Keratinocyte (primary cell): ENCODE data around the gene TCP11L2. TPM values are rescaled to one million over a fixed set of nuclear protein-coding genes. Genes with fewer than 3 reads are reported as not detected.

Source experiments
- DNase-seq: peaks from one replicate; pipeline ENCODE4 v3.0.0-alpha.2; 2011; ENCODE audit warnings: low read depth, missing footprints, low spot score
- FAIRE-seq: peaks from 2 replicates; lab custom pipeline; 2011; peaks lifted over from hg19 to GRCh38; lab: Jason Lieb, UNC
- H2AFZ ChIP-seq: 2 replicates; pipeline ENCODE4 v1.6.0; 2012; ENCODE audit warnings: low read length, control low read depth, inconsistent platforms; ENCODE audit not compliant: control insufficient read depth
- H3K27ac ChIP-seq: 2 replicates; pipeline ENCODE4 v1.5.1; 2011; ENCODE audit warnings: low read length; ENCODE audit not compliant: control insufficient read depth, insufficient read depth
- H3K27me3 ChIP-seq: 3 replicates; pipeline ENCODE4 v1.6.0; 2011; ENCODE audit warnings: low read length; ENCODE audit not compliant: control insufficient read depth, insufficient read depth; ENCODE audit errors: extremely low read depth
- H3K36me3 ChIP-seq, 2 experiments: 2 replicates in 1 of 2; 3 replicates in 1 of 2; pipeline ENCODE4 v1.5.1; 2011; ENCODE audit warnings: low read length in 2 of 2, mild to moderate bottlenecking in 1 of 2; ENCODE audit not compliant: control insufficient read depth in 2 of 2, insufficient read depth in 2 of 2; ENCODE audit errors: extremely low read depth in 1 of 2
- H3K4me1 ChIP-seq: 3 replicates; pipeline ENCODE4 v1.5.1; 2011; ENCODE audit warnings: low read length; ENCODE audit not compliant: control insufficient read depth, insufficient read depth; ENCODE audit errors: extremely low read depth
- H3K4me2 ChIP-seq: 3 replicates; pipeline ENCODE4 v1.6.0; 2011; ENCODE audit warnings: low read depth, low read length; ENCODE audit not compliant: control insufficient read depth, insufficient read depth; ENCODE audit errors: extremely low read depth
- H3K4me3 ChIP-seq, 3 experiments: fragments of 200-600 bp in 1 of 3; sonication (generic) in 1 of 3; 2 replicates in 2 of 3; 3 replicates in 1 of 3; pipeline ENCODE4 v1.5.1; 2011 to 2016; ENCODE audit warnings: low read length in 3 of 3, mild to moderate bottlenecking in 3 of 3, control low read depth in 2 of 3, inconsistent platforms in 1 of 3, low read depth in 1 of 3, mixed read lengths in 1 of 3, mixed run types in 1 of 3, moderate library complexity in 1 of 3; ENCODE audit not compliant: control insufficient read depth in 2 of 3, insufficient read depth in 2 of 3; ENCODE audit errors: extremely low read depth in 1 of 3
- H3K79me2 ChIP-seq: 2 replicates; pipeline ENCODE4 v1.6.0; 2012; ENCODE audit warnings: low read length; ENCODE audit not compliant: control insufficient read depth, insufficient read depth
- H3K9ac ChIP-seq: 3 replicates; pipeline ENCODE4 v1.6.0; 2011; ENCODE audit warnings: low read length; ENCODE audit not compliant: control insufficient read depth, insufficient read depth; ENCODE audit errors: extremely low read depth
- H3K9me1 ChIP-seq: 3 replicates; pipeline ENCODE4 v1.6.0; 2011; ENCODE audit warnings: low read length; ENCODE audit not compliant: control insufficient read depth, insufficient read depth; ENCODE audit errors: extremely low read depth
- H3K9me3 ChIP-seq: 2 replicates; pipeline ENCODE4 v1.5.1; 2012; ENCODE audit warnings: low read depth, low read length; ENCODE audit not compliant: control insufficient read depth
- H4K20me1 ChIP-seq: 3 replicates; pipeline ENCODE4 v1.6.0; 2011; ENCODE audit warnings: low read length; ENCODE audit not compliant: control insufficient read depth, insufficient read depth; ENCODE audit errors: extremely low read depth
- EZH2 ChIP-seq: IDR thresholded peaks from one replicate; pipeline ENCODE4 v1.6.1; 2012; ENCODE audit warnings: inconsistent platforms, mild to moderate bottlenecking, low read length, moderate library complexity
- dilution Hi-C: fragments of 300-500 bp; cut with MboI; formaldehyde crosslinking; loops from one replicate; pipeline ENCODE4 v1.7.0; 2020; ENCODE audit warnings: low sequenced_read_pairs; ENCODE audit not compliant: extremely low pct_ligation_motif_present
- polyA plus RNA-seq, 5 experiments: library from polyadenylated mRNA; depleted of rRNA in 3 of 5; stranded (reverse) in 3 of 5; stranded (forward) in 1 of 5; unstranded in 1 of 5; fragments of >200 nt; gene quantifications; 1 replicate in 1 of 5; 2 replicates in 3 of 5; 3 replicates in 1 of 5; pipeline versions ENCODE4 v1.2.1 to v1.2.3, GENCODE V29; 2011 to 2012; ENCODE audit warnings: missing spikeins in 2 of 5, low read depth in 1 of 5, low replicate concordance in 1 of 5
- TF ChIP-seq, protein P1 (sequence below), 3 experiments: IDR thresholded peaks in 1 of 3; conservative IDR thresholded peaks in 1 of 3; optimal IDR thresholded peaks in 1 of 3; 2 replicates in 2 of 3; 3 replicates in 1 of 3; pipeline versions ENCODE3 to v1.5.1; 2011; ENCODE audit warnings: low read length in 3 of 3, mild to moderate bottlenecking in 3 of 3, moderate library complexity in 2 of 3, control low read depth in 1 of 3, inconsistent platforms in 1 of 3; ENCODE audit not compliant: insufficient read depth in 2 of 3; ENCODE audit errors: extremely low read depth in 1 of 3

The TCP11L2 gene
- polyA plus RNA-seq, 1 donor (not counting 4 experiments of a cell fraction or from before 2014, with no cell fraction given): 6.1 TPM

DNA sequence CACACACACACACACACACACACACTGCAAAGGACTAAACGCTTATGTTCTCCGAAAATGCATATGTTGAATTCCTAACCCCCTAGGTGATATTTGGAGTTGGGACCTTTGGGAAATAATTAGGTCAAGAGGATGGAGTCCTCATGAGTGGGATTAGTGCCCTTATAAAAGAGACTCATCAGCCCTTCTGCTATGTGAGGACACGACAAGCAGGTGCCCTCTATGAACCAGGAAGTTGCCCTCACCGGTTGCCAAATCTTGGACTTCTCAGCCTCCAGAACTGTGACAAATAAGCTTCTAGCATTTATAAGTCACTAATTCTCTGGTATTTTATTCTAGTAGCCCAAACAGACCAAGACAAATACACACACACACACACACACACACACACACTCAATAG, 20.7 kb upstream of the TCP11L2 start:
- H3K4me1 ChIP-seq: peaks cover 2% of the 10 kb centered on the region
- no peaks in the 10 kb centered on the region for H3K27me3 ChIP-seq
- H3K4me3 ChIP-seq: no peak overlapping the region
- H2AFZ ChIP-seq: no peak overlapping the region
- no peaks in the 10 kb centered on the region for H3K9me3 ChIP-seq
- DNase-seq: no peak
- no peak overlapping the region for H3K27ac ChIP-seq
- FAIRE-seq: no peak
- no peaks in the 10 kb centered on the region for H3K9me1 ChIP-seq
- no peaks in the 10 kb centered on the region for H3K79me2 ChIP-seq
- no peak overlapping the region for H3K9ac ChIP-seq
- dilution Hi-C loops: no loop called here
- H4K20me1 ChIP-seq: no peaks in the 10 kb centered on the region
- TF ChIP-seq, protein P1, sequence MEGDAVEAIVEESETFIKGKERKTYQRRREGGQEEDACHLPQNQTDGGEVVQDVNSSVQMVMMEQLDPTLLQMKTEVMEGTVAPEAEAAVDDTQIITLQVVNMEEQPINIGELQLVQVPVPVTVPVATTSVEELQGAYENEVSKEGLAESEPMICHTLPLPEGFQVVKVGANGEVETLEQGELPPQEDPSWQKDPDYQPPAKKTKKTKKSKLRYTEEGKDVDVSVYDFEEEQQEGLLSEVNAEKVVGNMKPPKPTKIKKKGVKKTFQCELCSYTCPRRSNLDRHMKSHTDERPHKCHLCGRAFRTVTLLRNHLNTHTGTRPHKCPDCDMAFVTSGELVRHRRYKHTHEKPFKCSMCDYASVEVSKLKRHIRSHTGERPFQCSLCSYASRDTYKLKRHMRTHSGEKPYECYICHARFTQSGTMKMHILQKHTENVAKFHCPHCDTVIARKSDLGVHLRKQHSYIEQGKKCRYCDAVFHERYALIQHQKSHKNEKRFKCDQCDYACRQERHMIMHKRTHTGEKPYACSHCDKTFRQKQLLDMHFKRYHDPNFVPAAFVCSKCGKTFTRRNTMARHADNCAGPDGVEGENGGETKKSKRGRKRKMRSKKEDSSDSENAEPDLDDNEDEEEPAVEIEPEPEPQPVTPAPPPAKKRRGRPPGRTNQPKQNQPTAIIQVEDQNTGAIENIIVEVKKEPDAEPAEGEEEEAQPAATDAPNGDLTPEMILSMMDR (optimal IDR thresholded peaks at IDR 0.05 in 1 of 3, IDR thresholded peaks at IDR 0.05 in 1 of 3, conservative IDR thresholded peaks at IDR 0.05 in 1 of 3; ENCODE audit: extremely low read depth in 1 of 3, insufficient read depth in 2 of 3, low read length in 3 of 3): no peak
- no peak for TF ChIP-seq EZH2
- H3K36me3 ChIP-seq: no peaks in the 10 kb centered on the region
- H3K4me2 ChIP-seq: no peak overlapping the region

- H3K4me3 ChIP-seq: no peak overlapping the region
- H3K36me3 ChIP-seq: no peaks in the 10 kb centered on the region
- no peak overlapping the region for H3K27ac ChIP-seq
- H3K4me1 ChIP-seq: peaks cover 7% of the 10 kb centered on the region
- dilution Hi-C loops: no loop called here
- H4K20me1 ChIP-seq: no peaks in the 10 kb centered on the region
- FAIRE-seq (peak; percentile 87), DNase-seq (no peak)
- H3K4me2 ChIP-seq: no peak overlapping the region
- H3K27me3 ChIP-seq: no peaks in the 10 kb centered on the region
- H3K79me2 ChIP-seq: no peaks in the 10 kb centered on the region
- no peak overlapping the region for H3K9ac ChIP-seq
- H3K9me1 ChIP-seq: no peaks in the 10 kb centered on the region
- H3K9me3 ChIP-seq: no peaks in the 10 kb centered on the region
- no peak for TF ChIP-seq EZH2
- TF ChIP-seq, protein P1 (optimal IDR thresholded peaks at IDR 0.05 in 1 of 3, IDR thresholded peaks at IDR 0.05 in 1 of 3, conservative IDR thresholded peaks at IDR 0.05 in 1 of 3; ENCODE audit: extremely low read depth in 1 of 3, insufficient read depth in 2 of 3, low read length in 3 of 3): peak; percentile 61 to 89 (median 84)
- no peak overlapping the region for H2AFZ ChIP-seq
Observed at GRCh38 chr12:106282457-106283097, 20.0 kb upstream of the TCP11L2 start.
